Memory B cell (primary cell): ENCODE data around the gene SRRM3.
"Not testable (repeated sequence)": the region's sequence is repeated elsewhere in the genome, so short reads cannot be mapped to it uniquely, and the experiment has no call there.

Experiments
- ATAC-seq: fragments of 150-1000 bp; cut with Tn5 transposase; 2 replicates; pipeline ENCODE4 v1.10.0; 2021; ENCODE audit warnings: low read depth, mild to moderate bottlenecking, moderate library complexity
- DNase-seq, 2 donors: peaks; one replicate each; pipeline ENCODE4 v3.0.0; 2022; ENCODE audit warnings: low spot score in 2 of 2
- H3K27ac Mint-ChIP-seq: one replicate; pipeline ENCODE4 v1.8.0; 2022; ENCODE audit warnings: mild to moderate bottlenecking, moderate library complexity, mixed read lengths
- H3K27me3 Mint-ChIP-seq: one replicate; pipeline ENCODE4 v1.8.0; 2022; ENCODE audit warnings: mixed read lengths
- H3K36me3 Mint-ChIP-seq: one replicate; pipeline ENCODE4 v1.8.0; 2022; ENCODE audit warnings: mild to moderate bottlenecking, mixed read lengths
- H3K4me1 Mint-ChIP-seq: one replicate; pipeline ENCODE4 v1.8.0; 2022; ENCODE audit warnings: mixed read lengths
- H3K4me3 Mint-ChIP-seq: one replicate; pipeline ENCODE4 v1.8.0; 2022; ENCODE audit warnings: mild to moderate bottlenecking, moderate library complexity, mixed read lengths
- H3K9me3 Mint-ChIP-seq: one replicate; pipeline ENCODE4 v1.8.0; 2022; ENCODE audit warnings: mixed read lengths

The SRRM3 gene

DNA sequence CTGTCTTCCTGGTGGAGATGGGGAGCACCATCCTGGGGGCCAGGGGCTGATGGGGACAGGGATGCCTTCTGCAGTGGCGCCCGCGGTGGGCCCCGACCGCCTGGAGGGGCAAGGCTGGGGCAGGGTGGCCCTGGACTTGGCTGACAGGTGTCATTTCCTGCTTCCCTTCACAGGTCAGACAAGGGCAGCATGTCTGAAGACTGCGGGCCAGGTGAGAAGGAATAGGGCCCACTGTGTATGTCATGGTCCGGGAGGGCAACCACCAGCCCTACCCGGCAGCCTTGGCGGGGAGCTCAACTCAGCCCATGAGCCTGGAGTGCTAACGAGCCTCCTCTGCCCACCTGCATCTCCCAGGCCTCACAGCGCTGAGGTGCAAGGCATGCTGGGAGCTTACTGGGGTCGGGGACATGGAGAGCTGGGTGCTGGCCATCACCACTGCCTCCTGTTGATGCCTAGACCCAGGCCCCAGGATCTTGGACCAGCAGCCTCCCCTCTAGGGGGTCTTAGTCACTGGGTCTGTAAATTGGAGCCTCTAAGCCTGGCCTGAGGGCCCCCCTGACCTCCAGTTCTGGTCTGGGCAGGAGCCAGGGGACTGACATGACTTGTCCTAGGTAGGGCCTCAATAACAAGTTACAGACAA, 28.0 kb upstream of the SRRM3 start:
- DNase-seq = no peak
- no peaks in the 10 kb centered on the region for H3K27me3 Mint-ChIP-seq
- H3K27ac Mint-ChIP-seq = no peak overlapping the region
- no peak overlapping the region for H3K4me3 Mint-ChIP-seq
- no peaks in the 10 kb centered on the region for H3K36me3 Mint-ChIP-seq
- peaks cover 4% of the 10 kb centered on the region for H3K4me1 Mint-ChIP-seq
- no peak for ATAC-seq
- H3K9me3 Mint-ChIP-seq = no peaks in the 10 kb centered on the region

DNA sequence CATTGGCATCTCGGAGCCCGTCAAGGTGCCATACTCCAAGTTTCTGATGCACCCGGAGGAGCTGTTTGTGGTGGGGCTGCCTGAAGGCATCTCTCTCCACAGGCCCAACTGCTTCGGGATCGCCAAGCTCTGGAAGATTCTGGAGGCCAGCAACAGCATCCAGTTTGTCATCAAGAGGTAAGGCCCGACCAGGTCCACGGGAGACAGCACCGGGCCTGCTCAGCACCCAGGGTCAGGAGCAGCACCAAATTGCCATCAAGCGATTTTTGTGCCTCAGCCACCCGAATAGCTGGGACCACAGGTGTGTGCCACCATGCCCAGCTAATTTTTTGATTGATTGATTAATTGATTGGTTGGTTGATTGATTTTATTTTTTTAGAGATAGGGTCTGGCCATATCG, 24.7 kb upstream of the SRRM3 start:
- not testable (repeated sequence) for ATAC-seq, H3K27ac Mint-ChIP-seq, H3K9me3 Mint-ChIP-seq, H3K4me3 Mint-ChIP-seq, H3K36me3 Mint-ChIP-seq, H3K27me3 Mint-ChIP-seq, H3K4me1 Mint-ChIP-seq, DNase-seq

DNA sequence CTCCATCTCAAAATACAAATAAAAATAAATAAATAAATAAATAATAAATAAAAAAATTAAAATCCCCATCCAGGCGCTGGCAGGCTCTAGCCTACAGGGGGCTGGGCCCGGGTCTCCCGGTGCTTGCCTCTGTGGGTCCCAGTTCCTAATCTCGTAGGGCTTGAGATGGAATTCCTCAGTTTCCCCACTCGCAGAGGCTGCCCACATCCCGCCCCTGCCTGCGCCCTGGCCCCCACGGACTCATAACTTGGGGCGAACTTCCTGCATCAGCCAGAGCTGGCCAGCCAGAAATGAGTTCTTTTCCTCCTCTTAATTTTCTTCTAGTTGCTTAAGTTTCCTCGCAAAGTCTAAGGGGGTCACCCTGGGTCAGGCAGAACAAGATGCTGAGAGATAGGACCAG, 22.0 kb upstream of the SRRM3 start:
- ATAC-seq (no peak), DNase-seq (no peak)
- Mint-ChIP-seq H3K36me3 (no peaks in the 10 kb centered on the region), H3K27me3 (peaks cover 3% of the 10 kb centered on the region), H3K27ac (no peak overlapping the region), H3K4me3 (no peak overlapping the region), H3K4me1 (peaks cover 4% of the 10 kb centered on the region), H3K9me3 (no peaks in the 10 kb centered on the region)

DNA sequence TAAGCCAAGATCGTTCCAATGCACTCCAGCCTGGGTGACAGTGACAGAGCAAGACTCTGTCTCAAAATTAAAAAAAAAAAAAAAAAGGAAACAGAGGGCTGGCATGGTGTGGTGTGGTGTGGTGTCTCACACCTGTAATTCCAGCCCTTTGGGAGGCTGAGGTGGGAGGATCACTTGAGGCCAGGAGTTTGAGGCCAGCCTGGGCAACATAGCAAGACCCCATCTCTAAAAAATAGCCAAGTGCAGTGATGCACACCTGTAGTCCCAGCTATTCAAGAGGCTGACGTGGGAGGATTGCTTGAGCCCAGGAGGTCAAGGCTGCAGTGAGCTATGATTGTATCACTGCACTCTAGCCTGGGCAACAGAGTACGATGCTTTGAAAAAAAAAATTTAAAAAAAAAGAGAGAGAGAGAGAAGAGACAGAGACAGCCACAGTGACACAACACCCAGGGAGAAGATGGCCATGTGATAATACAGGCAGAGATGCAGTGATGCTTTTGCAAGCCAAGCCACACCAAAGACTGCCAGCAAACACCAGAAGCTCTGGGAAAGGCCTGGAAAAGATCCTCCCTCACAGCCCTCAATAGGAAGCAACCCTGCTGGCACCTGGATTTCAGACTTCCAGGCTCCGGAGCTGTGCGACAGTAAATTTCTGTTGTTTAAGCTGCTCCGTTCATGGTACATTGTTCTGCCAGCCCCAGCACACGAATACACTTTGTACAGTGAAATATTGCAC, 19.3 kb upstream of the SRRM3 start:
- Mint-ChIP-seq H3K27ac (no peak overlapping the region), H3K36me3 (no peaks in the 10 kb centered on the region), H3K4me3 (no peak overlapping the region), H3K27me3 (peaks cover 8% of the 10 kb centered on the region), H3K4me1 (peaks cover 4% of the 10 kb centered on the region), H3K9me3 (no peaks in the 10 kb centered on the region)
- ATAC-seq = no peak
- no peak for DNase-seq

DNA sequence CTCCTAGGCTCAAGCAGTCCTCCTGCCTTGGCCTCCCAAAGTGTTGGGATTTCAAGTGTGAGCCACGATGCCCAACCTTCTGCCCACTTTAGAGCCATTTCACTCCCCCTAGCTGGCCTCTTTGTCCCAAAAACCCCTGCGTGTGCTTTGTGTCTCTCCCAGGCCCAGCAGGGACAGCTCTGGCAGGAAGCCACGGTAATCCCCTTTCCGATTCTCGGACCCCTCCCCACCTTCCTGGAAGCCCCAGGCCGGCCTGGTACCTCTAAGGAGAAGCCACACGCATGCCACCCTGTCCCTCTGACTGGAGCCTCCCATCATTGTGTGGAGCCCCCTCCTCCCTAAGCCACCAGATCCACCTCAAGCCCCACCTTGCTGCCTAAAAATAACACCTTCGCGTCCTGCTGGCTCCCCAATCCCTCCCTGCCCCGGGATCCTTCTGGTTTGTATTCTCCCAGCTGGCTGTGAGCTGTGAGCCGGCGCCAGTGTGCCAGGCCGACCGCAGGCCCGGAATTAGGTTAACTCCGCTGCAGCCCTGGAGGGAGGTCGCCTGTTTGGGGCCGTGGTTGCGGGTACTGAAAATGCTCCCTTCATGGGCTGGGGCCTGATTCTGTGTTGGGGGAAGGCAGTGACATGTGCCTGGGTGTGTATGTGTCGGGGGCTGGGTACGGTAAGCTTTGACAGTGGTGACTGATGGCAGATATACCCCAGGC, 16.4 kb upstream of the SRRM3 start:
- H3K27ac Mint-ChIP-seq = no peak overlapping the region
- H3K27me3 Mint-ChIP-seq = peaks cover 12% of the 10 kb centered on the region
- no peaks in the 10 kb centered on the region for H3K36me3 Mint-ChIP-seq
- peaks cover 3% of the 10 kb centered on the region for H3K4me1 Mint-ChIP-seq
- DNase-seq (no peak), ATAC-seq (no peak)
- H3K9me3 Mint-ChIP-seq = no peaks in the 10 kb centered on the region
- no peak overlapping the region for H3K4me3 Mint-ChIP-seq

DNA sequence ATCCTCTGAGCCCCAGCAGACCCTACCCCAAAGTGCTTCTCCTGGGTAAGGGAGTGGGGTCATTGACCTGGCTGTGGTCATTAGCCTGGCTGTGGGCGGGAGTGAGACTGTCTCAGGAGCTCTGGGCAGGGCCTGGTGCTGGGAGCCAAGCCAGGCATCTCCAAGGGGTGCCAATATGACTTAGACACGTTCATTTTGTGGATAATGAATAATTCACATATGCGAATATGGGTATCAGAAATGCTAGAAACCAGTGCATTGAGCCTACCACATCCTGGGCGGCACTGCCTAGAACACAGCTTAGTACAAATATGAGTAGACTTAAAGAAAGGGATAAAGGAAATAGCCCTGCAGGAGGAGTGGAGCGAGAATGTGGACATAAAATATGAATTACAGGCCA, 14.4 kb upstream of the SRRM3 start:
- DNase-seq (no peak), ATAC-seq (no peak)
- Mint-ChIP-seq H3K27me3 (peaks cover 12% of the 10 kb centered on the region), H3K9me3 (no peaks in the 10 kb centered on the region), H3K4me1 (peaks cover 3% of the 10 kb centered on the region), H3K27ac (no peak overlapping the region), H3K36me3 (no peaks in the 10 kb centered on the region), H3K4me3 (no peak overlapping the region)

DNA sequence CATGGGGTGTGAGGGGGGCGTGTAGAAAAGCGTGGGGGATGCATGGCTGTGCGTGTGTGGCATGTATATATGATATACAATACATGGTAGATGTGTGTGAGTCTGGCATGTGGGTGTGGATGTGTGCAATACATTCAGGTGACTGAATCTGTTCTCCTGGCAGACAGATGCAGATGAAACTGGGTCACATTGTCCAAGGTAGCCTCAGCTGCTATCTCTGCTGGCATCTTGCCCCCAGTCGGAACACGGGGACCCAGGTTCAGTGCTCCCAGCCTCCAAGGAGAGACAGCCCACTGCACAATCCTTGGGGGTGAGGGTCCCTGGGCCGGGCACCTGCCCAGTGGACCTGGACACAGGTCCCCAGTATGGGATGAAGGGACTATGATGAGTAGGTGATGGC, 12.4 kb upstream of the SRRM3 start:
- H3K27me3 Mint-ChIP-seq = peaks cover 13% of the 10 kb centered on the region
- no peaks in the 10 kb centered on the region for H3K9me3 Mint-ChIP-seq
- peaks cover 3% of the 10 kb centered on the region for H3K4me1 Mint-ChIP-seq
- H3K27ac Mint-ChIP-seq = no peak overlapping the region
- ATAC-seq = no peak
- H3K4me3 Mint-ChIP-seq = no peak overlapping the region
- H3K36me3 Mint-ChIP-seq = no peaks in the 10 kb centered on the region
- DNase-seq = no peak

DNA sequence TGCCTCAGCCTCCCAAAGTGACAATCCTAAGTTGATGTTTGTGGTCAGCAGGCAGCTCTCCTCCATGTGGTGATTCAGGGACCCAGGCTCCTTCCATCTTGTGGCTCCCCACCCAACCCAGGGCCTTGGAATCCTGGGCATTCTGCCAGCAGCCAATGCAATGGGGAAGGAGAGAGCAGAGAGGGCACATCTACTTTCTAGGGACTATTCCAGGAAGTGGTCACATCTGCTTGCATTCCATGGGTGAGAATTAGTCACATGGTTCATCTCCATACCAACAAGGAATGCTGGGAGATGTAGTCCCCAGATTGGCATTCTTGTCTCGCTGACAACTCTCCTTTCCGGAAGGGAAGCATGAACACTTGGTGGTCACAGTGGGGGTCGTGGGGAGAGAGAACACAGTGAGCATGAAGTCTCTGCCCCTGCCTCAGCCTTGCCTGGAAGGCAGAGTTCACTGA, 9.9 kb upstream of the SRRM3 start:
- no peak overlapping the region for H3K4me3 Mint-ChIP-seq
- no peak overlapping the region for H3K27ac Mint-ChIP-seq
- H3K9me3 Mint-ChIP-seq = no peaks in the 10 kb centered on the region
- H3K4me1 Mint-ChIP-seq = peaks cover 3% of the 10 kb centered on the region
- DNase-seq = no peak
- no peaks in the 10 kb centered on the region for H3K36me3 Mint-ChIP-seq
- no peak for ATAC-seq
- peaks cover 20% of the 10 kb centered on the region for H3K27me3 Mint-ChIP-seq

DNA sequence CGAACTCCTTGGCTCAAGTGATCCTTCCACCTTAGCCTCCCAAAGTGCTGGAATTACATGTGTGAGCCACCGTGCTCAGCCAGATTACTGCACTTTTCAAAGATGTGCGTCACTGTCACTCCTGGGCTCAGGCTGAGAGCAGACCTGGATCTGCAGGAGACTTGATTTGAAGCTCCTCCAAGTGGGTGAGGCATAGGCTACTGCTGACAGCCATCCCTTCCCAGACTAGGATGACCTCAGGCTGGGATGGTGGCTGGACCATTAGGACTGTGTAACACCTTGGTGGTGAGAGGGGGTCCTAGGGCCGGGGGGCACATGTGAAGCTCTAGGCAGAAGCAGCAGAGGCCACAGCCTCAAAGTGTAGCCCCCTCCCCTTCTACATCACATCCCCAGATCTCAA, 8.2 kb upstream of the SRRM3 start:
- Mint-ChIP-seq H3K9me3 (no peaks in the 10 kb centered on the region), H3K36me3 (peaks cover 2% of the 10 kb centered on the region), H3K4me3 (no peak overlapping the region), H3K27ac (no peak overlapping the region), H3K4me1 (peaks cover 3% of the 10 kb centered on the region), H3K27me3 (peaks cover 18% of the 10 kb centered on the region)
- DNase-seq (no peak), ATAC-seq (no peak)

DNA sequence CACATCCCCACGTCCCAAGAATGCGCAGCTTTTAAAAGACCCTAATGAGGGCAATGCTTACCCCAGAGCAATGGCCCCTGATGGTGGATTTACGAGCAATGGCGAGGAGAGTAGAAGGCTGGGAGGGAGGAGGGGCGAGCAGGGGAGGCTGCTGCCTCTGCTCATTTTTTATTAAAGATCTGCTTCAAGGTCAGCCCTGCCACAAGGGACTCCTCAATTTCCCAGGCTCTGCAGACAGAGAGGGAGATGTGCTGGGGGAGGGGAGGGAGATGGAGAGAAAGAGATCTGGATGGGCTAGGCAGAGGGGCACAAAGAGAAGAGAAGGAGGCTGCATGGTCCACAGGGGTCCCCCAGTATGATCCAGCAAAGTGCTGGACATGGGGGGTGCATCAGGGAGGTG, 7.8 kb upstream of the SRRM3 start:
- peaks cover 18% of the 10 kb centered on the region for H3K27me3 Mint-ChIP-seq
- ATAC-seq (no peak), DNase-seq (no peak)
- H3K27ac Mint-ChIP-seq = no peak overlapping the region
- peaks cover 2% of the 10 kb centered on the region for H3K36me3 Mint-ChIP-seq
- peaks cover 3% of the 10 kb centered on the region for H3K4me1 Mint-ChIP-seq
- H3K4me3 Mint-ChIP-seq = no peak overlapping the region
- no peaks in the 10 kb centered on the region for H3K9me3 Mint-ChIP-seq

DNA sequence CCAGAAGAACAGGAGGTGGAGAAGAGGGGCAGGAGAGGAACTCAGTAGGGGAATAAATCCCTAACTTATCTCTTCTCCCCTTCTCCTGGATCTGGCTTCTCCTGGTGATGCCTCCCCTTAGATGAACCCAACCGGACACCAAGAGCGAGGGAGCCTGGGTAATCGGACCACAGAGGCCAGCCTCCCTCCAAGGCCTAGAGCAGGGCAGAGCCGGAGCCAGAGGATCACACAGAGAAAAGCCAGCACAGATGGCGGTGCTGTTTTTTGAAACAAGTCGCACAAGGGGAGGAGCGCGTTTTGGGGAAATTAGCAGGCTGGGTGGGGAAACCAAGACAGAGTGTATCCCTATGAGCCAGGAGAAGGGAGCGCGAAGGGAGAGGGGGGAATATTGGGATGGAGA, 4.9 kb upstream of the SRRM3 start:
- Mint-ChIP-seq H3K4me1 (no peaks in the 10 kb centered on the region), H3K4me3 (no peak overlapping the region), H3K36me3 (peaks cover 2% of the 10 kb centered on the region), H3K27me3 (peaks cover 21% of the 10 kb centered on the region), H3K9me3 (no peaks in the 10 kb centered on the region), H3K27ac (no peak overlapping the region)
- DNase-seq (no peak), ATAC-seq (no peak)

DNA sequence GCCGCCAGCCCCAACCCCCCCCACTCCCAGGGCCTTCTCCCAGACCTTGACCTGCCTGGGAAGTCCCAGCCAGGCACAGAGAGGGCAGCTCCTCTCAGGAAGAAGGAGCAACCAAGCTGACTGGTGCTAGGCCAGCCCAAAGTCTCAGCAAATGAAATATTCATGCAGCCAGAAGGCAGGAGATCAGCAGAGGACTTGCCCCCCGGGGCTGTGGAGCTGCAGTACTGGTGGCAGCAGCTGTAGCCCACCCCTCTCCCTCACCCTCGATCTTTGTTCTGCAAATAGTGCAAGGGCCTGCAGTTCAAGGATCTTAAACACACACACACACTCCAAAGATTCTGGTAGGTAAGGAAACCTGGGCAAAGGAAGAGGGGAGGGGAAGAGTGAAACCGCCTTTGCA, 3.5 kb upstream of the SRRM3 start:
- Mint-ChIP-seq H3K4me3 (no peak overlapping the region), H3K27me3 (peaks cover 21% of the 10 kb centered on the region), H3K4me1 (no peaks in the 10 kb centered on the region), H3K36me3 (peaks cover 2% of the 10 kb centered on the region), H3K27ac (no peak overlapping the region), H3K9me3 (no peaks in the 10 kb centered on the region)
- no peak for DNase-seq
- ATAC-seq = no peak

DNA sequence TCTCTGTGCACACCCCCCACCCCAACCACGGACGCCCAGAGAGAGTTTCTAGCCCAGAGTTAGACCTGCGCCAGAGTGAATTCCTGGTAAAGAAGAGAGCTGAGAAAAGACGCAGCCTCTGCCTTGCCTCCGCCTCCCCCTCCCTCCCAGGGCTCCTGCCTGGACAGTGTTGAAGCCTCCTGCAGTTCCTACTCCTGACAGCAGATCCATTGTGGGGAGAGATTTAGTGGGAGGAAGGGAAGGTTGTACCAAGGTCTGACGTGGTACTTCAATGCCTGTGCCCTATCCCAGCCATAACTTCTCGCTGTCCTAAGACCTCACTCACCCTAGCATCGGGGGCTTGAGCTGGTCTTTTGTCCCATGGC, 952 bp downstream of the SRRM3 start:
- H3K9me3 Mint-ChIP-seq = no peaks in the 10 kb centered on the region
- ATAC-seq = no peak
- H3K4me1 Mint-ChIP-seq = no peaks in the 10 kb centered on the region
- H3K27ac Mint-ChIP-seq = no peak overlapping the region
- H3K4me3 Mint-ChIP-seq = no peak overlapping the region
- H3K36me3 Mint-ChIP-seq = peaks cover 2% of the 10 kb centered on the region
- DNase-seq = no peak
- H3K27me3 Mint-ChIP-seq = peaks cover 25% of the 10 kb centered on the region

DNA sequence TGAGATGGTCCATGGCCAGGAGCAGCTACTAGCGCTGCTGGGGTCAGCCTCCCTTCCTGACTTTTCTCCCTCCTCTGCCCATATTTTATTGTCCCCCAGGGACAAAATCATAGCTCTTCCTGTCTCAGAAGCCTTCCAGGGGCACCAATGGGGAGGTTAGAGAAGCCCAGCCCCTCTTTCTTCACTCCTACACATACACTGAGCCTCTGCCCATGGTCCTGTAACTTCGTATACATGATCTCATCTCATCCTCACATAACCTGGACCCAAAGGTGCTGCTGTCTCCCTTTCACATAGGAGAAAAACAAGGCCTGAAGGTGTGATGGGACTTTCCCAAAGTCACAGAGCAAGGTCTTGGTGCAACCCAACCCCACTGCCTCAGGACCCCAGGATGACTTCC, 2.5 kb downstream of the SRRM3 start:
- H3K36me3 Mint-ChIP-seq = no peaks in the 10 kb centered on the region
- peaks cover 22% of the 10 kb centered on the region for H3K27me3 Mint-ChIP-seq
- H3K4me1 Mint-ChIP-seq = no peaks in the 10 kb centered on the region
- H3K27ac Mint-ChIP-seq = no peak overlapping the region
- H3K4me3 Mint-ChIP-seq = no peak overlapping the region
- no peak for DNase-seq
- no peaks in the 10 kb centered on the region for H3K9me3 Mint-ChIP-seq
- ATAC-seq = no peak
